ENCODE data around the gene ZNRF3.

ZNRF3 gene

GRCh38 chr22:28956506-28956905 lies 73.1 kb downstream of the ZNRF3 start:
- no peak for DNase-seq

DNA sequence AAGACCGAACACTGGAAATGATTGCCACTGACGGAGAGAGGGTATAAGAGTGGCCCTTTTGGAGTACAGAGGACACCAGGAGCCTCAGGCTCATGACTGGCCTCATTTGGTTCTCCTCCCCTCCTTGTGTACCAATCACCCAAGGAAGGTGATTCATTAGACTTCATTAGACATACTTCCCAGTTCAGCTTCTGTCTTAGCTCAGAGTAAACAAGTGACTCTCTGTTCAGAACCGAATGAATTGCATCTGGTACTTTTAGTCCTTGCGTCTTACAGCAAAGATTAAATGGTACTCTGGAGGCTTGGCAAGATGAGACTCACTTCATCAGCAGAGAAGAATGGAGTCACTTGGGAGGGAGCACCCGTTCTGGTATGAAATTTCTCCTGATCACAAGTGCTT lies 75.2 kb downstream of the ZNRF3 start:
- no peak for DNase-seq

DNA sequence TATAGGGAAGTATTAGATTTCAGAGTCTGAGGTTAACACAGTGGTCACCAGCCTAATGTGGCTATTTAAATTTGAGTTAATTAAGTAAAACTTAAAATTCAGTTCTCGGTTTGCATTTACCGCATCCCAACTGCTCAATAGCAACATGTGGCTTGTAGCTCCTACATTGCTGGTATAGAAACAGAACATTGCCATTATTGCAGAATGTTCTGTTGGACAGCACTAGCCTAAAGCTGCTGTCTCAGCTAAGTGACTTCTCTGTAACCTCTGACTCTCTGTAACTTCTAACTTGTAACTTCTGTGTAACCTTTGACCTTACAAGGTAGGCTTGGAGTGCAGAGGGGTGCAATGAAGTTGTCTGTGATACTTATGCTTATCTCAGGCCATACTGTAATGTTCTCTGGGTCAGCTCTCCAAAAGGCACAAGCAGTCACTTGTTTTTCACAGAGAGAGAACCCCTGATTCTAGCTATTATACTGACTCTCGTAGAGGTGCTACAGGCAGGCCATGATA lies 78.7 kb downstream of the ZNRF3 start:
- DNase-seq = no peak

DNA sequence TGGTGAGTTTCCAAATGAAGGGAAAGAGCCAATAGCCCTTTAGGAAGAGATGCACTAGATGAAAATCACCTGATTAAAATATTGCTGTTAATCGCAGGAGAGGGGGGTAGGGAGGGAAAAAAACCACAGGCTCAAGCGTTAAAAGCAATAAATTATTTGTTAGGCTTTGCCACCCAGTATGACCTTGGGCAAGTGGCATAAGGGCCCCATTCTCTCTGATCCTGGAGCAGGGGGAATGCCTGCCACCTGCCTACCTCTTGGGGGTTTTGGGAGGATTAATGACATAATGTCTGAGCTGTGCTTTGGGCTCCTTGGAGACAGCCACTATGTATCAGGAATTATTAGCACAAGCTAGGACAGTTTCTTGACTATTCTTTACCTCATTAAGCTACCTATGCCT lies 80.0 kb downstream of the ZNRF3 start:
- DNase-seq = no peak

DNA sequence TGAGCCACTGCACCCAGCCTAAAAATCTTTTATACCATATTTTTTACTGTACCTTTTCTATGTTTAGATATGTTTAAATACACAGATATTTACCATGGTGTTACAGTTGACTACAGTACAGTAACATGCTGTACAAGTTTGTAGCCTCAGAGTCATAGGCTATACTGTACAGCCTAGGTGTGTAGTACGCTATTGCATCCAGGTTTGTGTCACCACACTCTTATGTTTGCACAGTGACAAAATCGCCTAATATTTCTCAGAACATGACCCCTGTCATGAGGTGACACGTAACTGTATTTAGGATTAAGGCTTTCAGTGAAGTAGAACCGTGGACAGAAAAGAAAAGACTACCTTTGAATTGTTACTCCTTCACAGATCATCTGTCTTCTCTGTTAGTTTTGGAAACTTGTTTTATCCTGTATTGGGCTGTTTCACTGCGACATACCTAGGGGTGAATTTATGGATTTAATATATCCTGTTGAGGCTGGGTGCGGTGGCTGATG lies 83.8 kb downstream of the ZNRF3 start:
- no peak for DNase-seq

DNA sequence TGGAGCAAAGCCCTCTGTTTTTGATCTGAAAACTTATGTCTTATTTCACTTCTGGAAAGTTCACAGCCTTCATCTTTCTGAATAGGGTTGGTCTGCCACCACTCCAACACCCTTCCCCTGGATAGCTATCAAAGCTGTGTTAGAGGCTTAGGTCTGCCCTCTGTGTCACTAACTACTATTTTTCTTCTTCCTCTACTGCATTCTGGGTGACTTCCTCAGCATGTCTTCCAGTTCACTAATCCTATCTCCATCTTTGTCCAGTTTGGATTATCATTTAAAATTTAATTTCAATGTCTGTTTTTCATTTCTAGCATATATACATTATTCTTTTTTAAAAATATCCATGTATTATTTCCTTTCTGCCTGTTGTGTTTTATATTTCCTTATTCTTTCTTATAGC lies 84.6 kb downstream of the ZNRF3 start:
- no peak for DNase-seq

GRCh38 chr22:28969401-28970168 lies 86.2 kb downstream of the ZNRF3 start:
- DNase-seq = no peak

- no peak for DNase-seq
These were observed 90.0 kb downstream of the ZNRF3 start for GRCh38 chr22:28973352-28973751.

DNA sequence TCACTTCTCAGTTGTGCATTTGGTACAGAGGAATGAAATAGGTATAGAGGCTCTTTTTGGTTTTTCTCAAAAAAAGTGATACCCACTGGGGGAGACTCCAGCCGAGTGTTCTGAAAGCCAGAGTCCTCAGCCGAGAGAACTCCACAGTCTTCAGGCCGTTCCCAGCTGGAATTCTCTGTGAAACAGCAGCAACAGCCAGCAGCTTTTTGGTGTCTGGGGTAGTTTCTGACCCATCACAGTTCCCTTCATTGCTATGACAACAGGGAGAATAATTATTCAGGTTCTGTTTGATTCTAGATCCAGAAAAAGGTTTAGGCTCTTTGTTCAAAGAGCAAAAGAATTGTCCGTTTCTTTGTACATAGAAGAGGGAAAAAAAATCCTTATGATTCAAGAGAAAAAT lies 93.7 kb downstream of the ZNRF3 start:
- no peak for DNase-seq

GRCh38 chr22:28977481-28977971 lies 94.2 kb downstream of the ZNRF3 start:
- no peak for DNase-seq

DNA sequence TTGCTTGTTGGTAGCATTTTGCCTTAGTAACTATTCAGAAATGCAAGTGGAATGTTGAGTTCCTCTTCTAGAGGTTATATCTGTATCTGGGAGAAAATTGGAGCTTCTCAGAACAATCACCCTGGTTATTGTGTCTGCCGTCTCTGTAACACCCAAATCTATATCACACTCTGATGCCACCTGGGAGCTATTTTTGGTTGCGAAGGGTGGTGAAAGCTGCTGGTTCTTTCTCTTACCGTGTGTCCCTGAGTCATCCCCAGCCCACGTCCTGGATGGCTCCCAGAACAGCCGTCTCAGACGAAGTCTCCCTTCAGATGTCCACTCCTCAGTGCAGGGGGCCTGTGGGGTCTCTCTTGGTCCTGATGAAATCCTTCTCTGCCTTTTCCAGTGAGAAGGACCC lies 94.8 kb downstream of the ZNRF3 start:
- no peak for DNase-seq

DNA sequence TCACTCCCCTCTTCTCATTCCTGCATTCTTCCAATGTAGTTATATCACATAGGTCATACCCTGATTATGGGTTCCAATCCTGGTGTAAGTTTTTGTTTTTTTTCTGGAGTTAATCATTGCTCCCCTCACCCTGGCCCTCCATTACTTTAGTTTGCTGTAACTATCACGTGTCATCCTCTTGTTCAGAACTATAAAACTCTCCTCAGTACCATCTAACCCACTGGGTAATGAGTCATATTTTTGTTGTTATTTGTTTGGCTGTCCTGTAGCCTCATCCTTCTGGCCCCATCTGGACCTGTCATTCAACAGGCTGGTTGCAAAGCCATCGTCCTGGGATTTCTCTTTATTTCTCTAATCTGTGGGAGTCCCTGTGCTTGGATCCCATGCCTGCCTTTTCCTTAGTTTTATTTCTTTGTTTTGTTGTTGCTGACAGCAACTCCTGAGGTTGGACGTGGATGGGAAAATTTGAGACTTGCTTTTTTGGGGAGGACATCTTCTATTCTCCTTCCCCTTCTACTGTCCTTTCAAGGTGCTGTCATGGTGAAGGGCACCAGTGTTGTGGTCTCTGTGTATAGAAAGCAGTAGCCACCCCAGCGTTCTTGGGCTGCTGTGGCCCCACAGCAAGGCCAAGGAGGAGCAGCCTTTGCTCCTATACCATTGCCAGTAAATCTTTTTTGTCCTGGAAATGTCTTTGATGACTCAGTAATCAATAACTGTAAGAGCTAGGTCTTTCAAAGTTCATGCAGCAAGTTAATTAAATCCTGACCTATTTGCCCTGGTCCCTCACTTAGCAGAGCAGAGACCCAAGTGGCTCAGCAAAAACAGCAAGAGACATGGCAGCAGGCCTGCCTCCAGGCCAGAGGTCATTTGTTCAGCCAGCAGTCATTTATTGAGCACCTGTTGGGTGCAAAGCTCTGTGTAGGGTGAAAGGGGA lies 95.8 kb downstream of the ZNRF3 start:
- no peak for DNase-seq

DNA sequence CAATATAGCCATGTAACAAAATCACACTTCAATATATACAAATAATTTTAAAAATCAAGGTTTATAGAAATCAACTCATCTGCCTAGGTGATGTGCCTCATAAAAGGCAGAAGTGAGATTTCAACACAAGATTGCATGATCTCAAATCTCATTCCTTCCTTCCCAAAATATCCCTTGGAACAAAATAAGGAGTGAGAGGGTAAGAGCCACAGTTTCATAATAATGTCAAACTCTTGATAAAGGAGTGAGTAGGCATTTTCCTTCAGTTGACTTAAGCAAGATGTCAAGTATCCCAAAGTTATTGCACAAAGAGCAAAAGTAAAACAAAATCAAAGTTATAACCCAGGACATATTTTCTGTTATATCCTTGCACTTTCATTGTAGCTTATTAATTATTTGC lies 97.0 kb downstream of the ZNRF3 start:
- no peak for DNase-seq

DNA sequence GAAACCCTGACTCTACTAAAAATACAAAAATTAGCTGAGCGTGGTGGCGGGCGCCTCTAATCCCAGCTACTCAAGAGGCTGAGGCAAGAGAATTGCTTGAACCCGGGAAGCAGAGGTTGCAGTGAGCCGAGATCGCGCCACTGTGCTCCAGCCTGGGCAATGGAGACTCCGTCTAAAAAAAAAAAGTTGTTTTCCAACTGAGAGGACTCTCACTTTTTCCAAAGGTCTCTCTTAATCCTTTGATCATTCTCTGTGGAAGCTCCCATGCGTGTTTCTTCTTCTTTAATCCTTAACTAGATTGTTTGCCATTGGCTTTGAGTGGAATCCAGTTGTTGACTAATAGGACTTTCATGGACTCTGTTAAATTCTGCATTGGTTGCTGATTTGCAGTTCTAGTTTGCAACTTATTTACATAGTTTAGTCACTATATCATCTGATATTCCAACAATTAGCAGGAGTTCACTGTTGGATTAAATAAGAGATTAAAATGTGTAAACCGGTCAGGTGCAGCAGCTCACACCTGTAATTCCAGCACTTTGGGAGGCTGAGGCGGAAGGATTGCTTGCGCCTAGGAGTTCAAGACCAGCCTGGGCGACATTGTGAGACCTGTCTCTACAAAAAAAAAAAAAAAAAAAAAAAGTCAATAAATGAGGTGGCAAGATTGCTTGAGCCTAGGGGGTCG lies 98.6 kb downstream of the ZNRF3 start:
- no peak for DNase-seq

DNA sequence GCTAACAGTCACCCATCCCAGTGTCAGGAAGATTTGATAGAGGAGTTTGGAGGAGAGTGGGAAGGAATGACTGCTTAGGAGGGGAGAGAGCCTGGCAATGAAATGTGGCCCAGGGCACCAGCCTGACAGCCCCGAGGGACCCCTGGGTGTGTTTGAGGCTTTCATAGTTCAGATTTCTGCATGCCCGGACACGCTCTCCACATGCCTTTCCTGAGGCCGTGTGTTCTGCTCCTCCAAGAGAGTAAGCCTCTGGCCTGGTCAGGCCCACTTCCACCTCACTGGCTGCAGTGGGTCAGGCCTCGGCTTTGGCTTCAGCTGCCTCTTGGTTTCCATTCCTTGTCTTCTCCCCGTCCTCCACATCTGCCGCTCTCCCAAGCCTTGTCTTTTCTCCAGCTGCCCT lies 99.8 kb downstream of the ZNRF3 start:
- DNase-seq = no peak

GRCh38 chr22:28983788-28984441 lies 100.5 kb downstream of the ZNRF3 start:
- no peak for DNase-seq

GRCh38 chr22:28984482-28985158 lies 101.2 kb downstream of the ZNRF3 start:
- DNase-seq = no peak

GRCh38 chr22:28985581-28986290 lies 102.4 kb downstream of the ZNRF3 start:
- DNase-seq = no peak

DNA sequence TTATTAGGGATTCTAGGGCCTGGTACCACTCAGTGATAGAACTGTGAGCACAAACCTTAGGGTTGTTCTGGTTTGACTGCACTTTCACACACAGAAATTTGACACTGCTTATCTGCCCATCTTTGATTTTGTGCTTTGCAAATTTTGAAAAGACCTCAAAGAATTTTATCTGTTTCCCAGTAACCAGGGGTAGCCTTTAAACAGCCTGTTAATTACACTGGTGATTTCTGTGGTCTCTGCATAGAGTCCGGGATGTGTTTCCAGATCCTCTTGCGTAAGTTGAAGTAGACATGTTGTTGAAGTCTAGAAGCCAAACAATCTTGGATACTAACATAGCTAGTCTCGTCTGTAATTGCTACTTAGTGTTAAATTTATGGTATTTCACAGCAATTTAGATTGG lies 103.0 kb downstream of the ZNRF3 start:
- no peak for DNase-seq

DNA sequence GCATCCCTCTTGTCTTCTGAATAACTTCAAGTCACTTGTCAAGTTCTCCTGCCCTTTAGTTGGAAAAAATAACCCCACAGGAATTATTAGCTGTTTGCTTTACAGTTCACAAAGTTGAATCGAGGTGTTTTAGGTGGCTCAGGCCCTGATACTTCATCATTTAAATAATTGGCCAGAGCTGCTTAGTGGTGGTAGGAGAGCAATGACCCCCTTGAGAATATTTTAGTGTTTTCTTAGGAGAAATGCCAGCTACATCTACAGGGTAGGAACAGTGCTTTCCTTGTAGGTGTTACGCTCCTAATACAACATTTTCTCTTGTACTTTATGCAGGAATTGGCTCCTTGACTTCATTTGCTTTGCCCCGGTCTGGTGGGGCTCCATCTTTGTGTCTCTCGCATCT lies 105.1 kb downstream of the ZNRF3 start:
- DNase-seq = no peak

DNA sequence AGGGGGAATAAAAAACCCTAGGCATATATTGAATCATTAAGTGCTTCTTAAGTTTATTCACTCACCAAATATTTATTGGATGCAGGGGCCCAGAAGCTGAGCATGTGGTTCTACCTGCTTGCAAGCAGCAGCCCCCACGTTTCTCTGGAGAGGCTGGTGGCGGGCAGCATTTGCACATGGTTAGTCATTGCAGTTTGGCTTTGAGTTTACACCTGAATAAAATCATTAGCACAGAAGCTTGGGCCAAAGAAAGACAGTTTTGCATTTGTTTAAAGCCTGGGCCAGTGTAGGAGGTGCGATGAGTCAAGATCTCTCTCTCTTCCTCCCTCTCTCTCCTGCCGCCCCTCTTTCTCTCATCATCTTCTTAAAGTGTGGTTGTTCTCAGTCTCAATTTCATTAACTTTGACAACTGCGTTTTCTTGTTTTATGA lies 105.7 kb downstream of the ZNRF3 start:
- peak; percentile 20 for DNase-seq

Data from stimulated activated CD4-positive, alpha-beta T cell treated with anti-CD3 and anti-CD28 coated beads, Interleukin-4, amount 100 ng/mL, for 24 hours (primary cell).